ENCODE results near the gene DHRS9. TPM values are rescaled to one million over a fixed set of nuclear protein-coding genes. Genes with fewer than 3 reads are reported as not detected.

DHRS9 gene
- total RNA-seq, 4 donors from 2014 or later = 0.15 to 0.58 (median 0.31) TPM; not detected in 1

DNA sequence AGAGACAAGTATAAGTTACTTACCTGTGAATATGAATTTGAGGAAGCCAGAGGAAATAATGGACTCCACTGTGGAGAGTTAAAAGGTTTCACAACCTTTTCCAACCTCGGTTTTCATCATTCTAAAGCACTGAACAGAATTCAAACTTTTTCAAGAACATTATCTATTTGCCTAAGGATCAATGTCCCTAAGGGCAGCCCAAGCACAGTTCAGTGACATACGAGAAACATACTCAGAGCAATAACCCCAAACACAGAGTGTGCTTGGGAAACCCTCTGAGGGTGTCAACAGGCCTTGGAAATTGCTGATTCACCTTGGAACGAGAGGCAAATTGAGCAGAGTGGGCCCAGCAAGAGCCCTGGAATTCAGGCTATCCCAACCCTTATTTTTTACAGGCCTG, 38.2 kb upstream of the DHRS9 start, which contains the start of gene ABCB11:
ABCB11 (minus strand) TSS at position 123 of the 400 bp plus-strand sequence. CDS start 13,199 bp downstream, outside the sequence.
- no peak for TF ChIP-seq POLR2A (IDR thresholded peaks at IDR 0.05)
- no peak for TF ChIP-seq EP300 (IDR thresholded peaks at IDR 0.05)
- TF ChIP-seq POLR2AphosphoS5 (IDR thresholded peaks at IDR 0.05) = no peak
- TF ChIP-seq, protein P1, sequence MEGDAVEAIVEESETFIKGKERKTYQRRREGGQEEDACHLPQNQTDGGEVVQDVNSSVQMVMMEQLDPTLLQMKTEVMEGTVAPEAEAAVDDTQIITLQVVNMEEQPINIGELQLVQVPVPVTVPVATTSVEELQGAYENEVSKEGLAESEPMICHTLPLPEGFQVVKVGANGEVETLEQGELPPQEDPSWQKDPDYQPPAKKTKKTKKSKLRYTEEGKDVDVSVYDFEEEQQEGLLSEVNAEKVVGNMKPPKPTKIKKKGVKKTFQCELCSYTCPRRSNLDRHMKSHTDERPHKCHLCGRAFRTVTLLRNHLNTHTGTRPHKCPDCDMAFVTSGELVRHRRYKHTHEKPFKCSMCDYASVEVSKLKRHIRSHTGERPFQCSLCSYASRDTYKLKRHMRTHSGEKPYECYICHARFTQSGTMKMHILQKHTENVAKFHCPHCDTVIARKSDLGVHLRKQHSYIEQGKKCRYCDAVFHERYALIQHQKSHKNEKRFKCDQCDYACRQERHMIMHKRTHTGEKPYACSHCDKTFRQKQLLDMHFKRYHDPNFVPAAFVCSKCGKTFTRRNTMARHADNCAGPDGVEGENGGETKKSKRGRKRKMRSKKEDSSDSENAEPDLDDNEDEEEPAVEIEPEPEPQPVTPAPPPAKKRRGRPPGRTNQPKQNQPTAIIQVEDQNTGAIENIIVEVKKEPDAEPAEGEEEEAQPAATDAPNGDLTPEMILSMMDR (IDR thresholded peaks at IDR 0.05) = no peak
- ATAC-seq = no peak
- Histone ChIP-seq H3K36me3 (no peaks in the 10 kb centered on the region), H3K9me3 (peaks cover 0 to 3% (median 0%) of the 10 kb centered on the region in 3 donors), H3K27me3 (no peaks in the 10 kb centered on the region), H3K4me1 (no peaks in the 10 kb centered on the region), H3K27ac (no peak within 1 kb of the TSS), H3K4me3 (no peak within 1 kb of the TSS)
- 59 to 65% methylated on average over 3 of the region's 3 CpGs for WGBS, 2 donors (ENCODE audit: low coverage in 1 of 2)

DNA sequence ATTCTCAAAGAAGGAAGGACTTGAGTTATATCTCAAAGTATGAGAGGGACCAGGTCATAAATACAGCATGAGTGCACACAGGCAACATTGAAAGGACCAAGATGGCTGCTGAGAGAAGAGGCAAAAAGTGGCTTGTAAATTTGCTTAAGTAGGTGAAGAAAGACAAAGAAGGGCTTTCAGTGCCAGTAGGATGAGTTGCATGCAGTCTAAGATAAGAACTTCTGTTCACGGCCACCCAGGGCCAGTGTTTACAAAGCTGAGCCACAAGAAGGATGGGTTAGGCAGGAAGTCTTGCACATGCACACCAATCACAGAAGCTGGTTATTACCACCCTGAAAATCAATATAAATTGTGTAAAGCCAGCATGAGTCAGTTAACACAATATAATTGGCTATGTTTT, 35.1 kb upstream of the DHRS9 start:
- WGBS, 2 donors (ENCODE audit: low coverage in 1 of 2) = 33 to 38% methylated on average over 1 of the region's 1 CpG
- Histone ChIP-seq H3K4me1 (no peaks in the 10 kb centered on the region), H3K36me3 (no peaks in the 10 kb centered on the region), H3K27me3 (no peaks in the 10 kb centered on the region), H3K4me3 (no peak overlapping the region), H3K27ac (no peak overlapping the region), H3K9me3 (peaks cover 0 to 3% (median 0%) of the 10 kb centered on the region in 3 donors)
- ATAC-seq = no peak
- TF ChIP-seq, protein P1 (IDR thresholded peaks at IDR 0.05) = no peak
- TF ChIP-seq EP300 (IDR thresholded peaks at IDR 0.05) = no peak
- no peak for TF ChIP-seq POLR2A (IDR thresholded peaks at IDR 0.05)
- no peak for TF ChIP-seq POLR2AphosphoS5 (IDR thresholded peaks at IDR 0.05)

DNA sequence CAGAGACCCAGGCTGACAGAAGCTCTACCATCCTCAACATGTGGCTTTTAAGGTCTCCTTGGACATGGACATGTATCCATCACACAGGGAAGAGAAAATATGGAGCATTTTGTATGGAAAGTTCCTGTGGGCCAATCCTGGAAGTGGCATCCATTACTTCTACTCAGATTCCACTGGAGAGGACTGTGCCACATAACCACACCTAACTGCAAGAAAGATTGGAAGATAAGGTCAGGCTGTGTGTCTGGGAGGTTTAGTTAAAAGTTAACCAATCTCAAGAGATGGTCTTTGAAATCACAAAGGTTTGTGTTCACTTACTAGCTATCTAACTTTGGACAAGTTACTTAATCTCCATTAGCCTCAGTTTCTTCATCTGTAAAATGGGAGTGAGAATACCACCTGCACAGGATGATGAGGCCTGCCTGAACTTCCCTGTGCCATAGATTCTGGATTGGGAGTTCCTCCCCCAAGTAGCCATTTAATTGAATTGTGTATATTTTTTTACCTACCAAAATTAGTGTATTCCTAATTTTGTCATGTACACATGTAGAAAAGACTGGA, 34.3 kb upstream of the DHRS9 start:
- H3K36me3 ChIP-seq = no peaks in the 10 kb centered on the region
- no peaks in the 10 kb centered on the region for H3K4me1 ChIP-seq
- no peak overlapping the region for H3K4me3 ChIP-seq
- ATAC-seq = no peak
- no peaks in the 10 kb centered on the region for H3K27me3 ChIP-seq
- TF ChIP-seq, protein P1 (IDR thresholded peaks at IDR 0.05) = no peak
- no peak for TF ChIP-seq POLR2AphosphoS5 (IDR thresholded peaks at IDR 0.05)
- TF ChIP-seq EP300 (IDR thresholded peaks at IDR 0.05) = no peak
- TF ChIP-seq POLR2A (IDR thresholded peaks at IDR 0.05) = no peak
- peaks cover 0 to 3% (median 0%) of the 10 kb centered on the region in 3 donors for H3K9me3 ChIP-seq
- H3K27ac ChIP-seq = no peak overlapping the region

DNA sequence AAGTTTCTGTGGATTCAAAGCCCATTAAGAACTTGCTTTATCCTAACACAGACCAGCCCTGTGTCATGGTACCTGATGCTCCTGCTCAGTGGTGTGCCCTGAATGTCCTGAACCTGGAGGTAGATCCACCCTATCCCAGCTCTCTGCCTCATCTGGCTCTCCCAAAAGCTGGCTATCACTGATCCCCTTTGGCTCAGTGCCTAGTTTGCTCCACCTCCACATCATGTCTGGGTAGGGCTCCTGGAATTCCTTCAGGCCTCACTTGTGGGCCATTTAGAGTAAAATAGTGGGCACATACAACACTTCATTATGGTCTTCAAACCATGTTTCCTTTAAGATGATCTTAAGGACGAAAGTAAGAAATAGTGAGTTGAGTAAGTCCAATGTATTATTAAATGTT, 33.5 kb upstream of the DHRS9 start:
- WGBS, 2 donors (ENCODE audit: low coverage in 1 of 2) = 70 to 91% methylated on average over 1 of the region's 1 CpG
- peaks cover 0 to 3% (median 0%) of the 10 kb centered on the region in 3 donors for H3K9me3 ChIP-seq
- TF ChIP-seq EP300 (IDR thresholded peaks at IDR 0.05) (no peak), POLR2AphosphoS5 (IDR thresholded peaks at IDR 0.05) (no peak), POLR2A (IDR thresholded peaks at IDR 0.05) (no peak)
- TF ChIP-seq, protein P1 (IDR thresholded peaks at IDR 0.05) = no peak
- H3K36me3 ChIP-seq = no peaks in the 10 kb centered on the region
- no peak overlapping the region for H3K4me3 ChIP-seq
- H3K4me1 ChIP-seq = no peaks in the 10 kb centered on the region
- no peaks in the 10 kb centered on the region for H3K27me3 ChIP-seq
- no peak overlapping the region for H3K27ac ChIP-seq
- ATAC-seq = no peak

DNA sequence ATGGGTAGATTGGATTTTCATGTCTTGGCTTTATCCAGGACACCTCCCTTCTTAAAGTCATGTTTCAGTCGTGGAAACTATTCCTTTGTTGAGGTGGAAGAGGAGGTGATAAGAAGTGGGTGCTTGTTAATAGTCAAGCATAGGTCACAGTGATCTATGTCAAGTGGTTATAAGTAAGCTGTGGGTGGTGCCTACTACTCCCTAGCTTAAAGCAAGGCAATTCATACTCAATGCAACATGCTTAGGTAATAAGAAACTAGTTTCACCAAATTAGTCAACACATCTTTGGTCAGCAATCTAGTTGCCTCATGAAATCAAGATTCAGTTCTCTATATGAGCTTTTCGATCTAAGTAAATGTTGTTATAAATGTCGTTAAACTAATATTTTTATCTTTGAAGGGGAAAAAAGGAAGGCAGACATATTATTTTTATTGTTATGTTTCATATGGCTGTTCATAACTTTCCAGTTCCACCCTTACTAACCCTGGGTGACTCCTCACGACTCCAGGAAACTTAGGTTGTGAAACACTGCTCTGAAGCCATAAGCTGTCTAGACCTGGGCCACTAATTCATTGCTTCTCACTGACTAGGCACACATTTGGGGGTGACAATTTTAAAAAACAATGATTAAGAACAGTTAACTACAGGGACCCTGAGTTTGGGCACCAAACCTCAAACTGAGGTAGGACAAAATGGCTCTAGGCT, 32.5 kb upstream of the DHRS9 start:
- Histone ChIP-seq H3K36me3 (no peaks in the 10 kb centered on the region), H3K27me3 (no peaks in the 10 kb centered on the region), H3K4me1 (no peaks in the 10 kb centered on the region), H3K9me3 (peaks cover 0 to 3% (median 0%) of the 10 kb centered on the region in 3 donors), H3K4me3 (no peak overlapping the region), H3K27ac (no peak overlapping the region)
- no peak for ATAC-seq
- no peak for TF ChIP-seq POLR2A (IDR thresholded peaks at IDR 0.05)
- TF ChIP-seq EP300 (IDR thresholded peaks at IDR 0.05) = no peak
- TF ChIP-seq, protein P1 (IDR thresholded peaks at IDR 0.05) = no peak
- no peak for TF ChIP-seq POLR2AphosphoS5 (IDR thresholded peaks at IDR 0.05)
- 68 to 81% methylated on average over 4 of the region's 4 CpGs for WGBS, 2 donors (ENCODE audit: low coverage in 1 of 2)
